ENCODE results near the gene WASHC4. TPM values are rescaled to one million over a fixed set of nuclear protein-coding genes. Genes with fewer than 3 reads are reported as not detected.

WASHC4 gene
- total RNA-seq, 1 experiment from 2014 or later = 39.1 TPM

GRCh38 chr12:105168006-105168405 lies 60.5 kb downstream of the WASHC4 start:
- no peaks in the 10 kb centered on the region for H3K9me3 ChIP-seq (ENCODE audit: low read depth, low read length, poor library complexity, severe bottlenecking)
- peaks cover 34% of the 10 kb centered on the region for H3K36me3 ChIP-seq (ENCODE audit: insufficient read depth, low read length, poor library complexity, severe bottlenecking)
- H3K27me3 ChIP-seq (replicated peaks; ENCODE audit: insufficient read depth, low read depth, low read length, poor library complexity) = no peaks in the 10 kb centered on the region
- ChIA-PET CTCF (no interaction called here), POLR2A (ENCODE audit: low non-redundant PET) (interaction anchor here (0.6 kb wide), 1 partner anchor 573 kb away, joined by 3 read pairs; no protein-coding TSS in a partner anchor)
- no peaks in the 10 kb centered on the region for H3K4me1 ChIP-seq (ENCODE audit: insufficient read depth, low read length, poor library complexity, severe bottlenecking)
- TF ChIP-seq CTCF (conservative IDR thresholded peaks at IDR 0.05; ENCODE audit: low read depth, low read length) (no peak), EZH2 (IDR thresholded peaks at IDR 0.05; ENCODE audit: borderline replicate concordance, low read depth, low read length, poor library complexity, severe bottlenecking) (no peak)
- H3K4me3 ChIP-seq (ENCODE audit: low read depth, low read length, poor library complexity, severe bottlenecking) = no peak overlapping the region
- no peak overlapping the region for H3K27ac ChIP-seq (ENCODE audit: low read depth, low read length, poor library complexity, severe bottlenecking)
- intact Hi-C loops (cut with micrococcal nuclease; ENCODE audit: unreplicated experiment) = no loop called here
- no peak for DNase-seq (ENCODE audit: low spot score)
- no TSS peak for BruUV-seq (replicated peaks)

DNA sequence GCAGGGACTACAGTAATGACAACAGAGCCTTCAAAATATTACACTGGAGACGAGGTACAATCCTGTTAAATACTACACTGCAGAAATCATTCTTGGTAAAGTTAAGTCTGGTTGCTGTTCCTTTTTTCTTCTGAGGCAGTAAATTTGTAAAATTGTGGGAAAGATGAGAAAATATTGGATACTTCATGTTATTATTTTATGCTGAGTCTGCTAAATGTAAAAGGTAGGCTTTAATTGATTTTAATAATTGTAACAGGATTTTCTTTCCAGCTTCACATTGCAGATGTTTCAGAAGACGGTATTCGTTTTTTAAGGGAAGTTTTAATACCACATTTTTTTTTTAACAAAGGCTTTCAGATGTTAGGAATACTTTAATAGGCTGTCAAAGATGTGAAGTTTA lies 62.6 kb downstream of the WASHC4 start:
- BruUV-seq (replicated peaks) = no TSS peak
- DNase-seq (ENCODE audit: low spot score) = no peak
- H3K9me3 ChIP-seq (ENCODE audit: low read depth, low read length, poor library complexity, severe bottlenecking) = no peaks in the 10 kb centered on the region
- intact Hi-C loops (cut with micrococcal nuclease; ENCODE audit: unreplicated experiment) = no loop called here
- no peaks in the 10 kb centered on the region for H3K27me3 ChIP-seq (replicated peaks; ENCODE audit: insufficient read depth, low read depth, low read length, poor library complexity)
- H3K36me3 ChIP-seq (ENCODE audit: insufficient read depth, low read length, poor library complexity, severe bottlenecking) = peaks cover 27% of the 10 kb centered on the region
- TF ChIP-seq CTCF (conservative IDR thresholded peaks at IDR 0.05; ENCODE audit: low read depth, low read length) = no peak
- TF ChIP-seq EZH2 (IDR thresholded peaks at IDR 0.05; ENCODE audit: borderline replicate concordance, low read depth, low read length, poor library complexity, severe bottlenecking) = no peak
- POLR2A ChIA-PET (ENCODE audit: low non-redundant PET) = no interaction called here
- H3K4me3 ChIP-seq (ENCODE audit: low read depth, low read length, poor library complexity, severe bottlenecking) = no peak overlapping the region
- CTCF ChIA-PET = no interaction called here
- H3K27ac ChIP-seq (ENCODE audit: low read depth, low read length, poor library complexity, severe bottlenecking) = no peak overlapping the region
- H3K4me1 ChIP-seq (ENCODE audit: insufficient read depth, low read length, poor library complexity, severe bottlenecking) = no peaks in the 10 kb centered on the region

GRCh38 chr12:105171691-105172436 lies 64.3 kb downstream of the WASHC4 start:
- ChIA-PET POLR2A (ENCODE audit: low non-redundant PET) (no interaction called here), CTCF (no interaction called here)
- Histone ChIP-seq H3K27ac (ENCODE audit: low read depth, low read length, poor library complexity, severe bottlenecking) (no peak overlapping the region), H3K4me3 (ENCODE audit: low read depth, low read length, poor library complexity, severe bottlenecking) (no peak overlapping the region), H3K9me3 (ENCODE audit: low read depth, low read length, poor library complexity, severe bottlenecking) (no peaks in the 10 kb centered on the region), H3K36me3 (ENCODE audit: insufficient read depth, low read length, poor library complexity, severe bottlenecking) (peaks cover 27% of the 10 kb centered on the region), H3K4me1 (ENCODE audit: insufficient read depth, low read length, poor library complexity, severe bottlenecking) (no peaks in the 10 kb centered on the region), H3K27me3 (replicated peaks; ENCODE audit: insufficient read depth, low read depth, low read length, poor library complexity) (no peaks in the 10 kb centered on the region)
- no peak for DNase-seq (ENCODE audit: low spot score)
- no peak for TF ChIP-seq CTCF (conservative IDR thresholded peaks at IDR 0.05; ENCODE audit: low read depth, low read length)
- no peak for TF ChIP-seq EZH2 (IDR thresholded peaks at IDR 0.05; ENCODE audit: borderline replicate concordance, low read depth, low read length, poor library complexity, severe bottlenecking)
- no TSS peak for BruUV-seq (replicated peaks)
- intact Hi-C loops (cut with micrococcal nuclease; ENCODE audit: unreplicated experiment) = no loop called here

Measured in A673 (cell line).